Measurements from ENCODE around the gene PIEZO1.

Gene PIEZO1

DNA sequence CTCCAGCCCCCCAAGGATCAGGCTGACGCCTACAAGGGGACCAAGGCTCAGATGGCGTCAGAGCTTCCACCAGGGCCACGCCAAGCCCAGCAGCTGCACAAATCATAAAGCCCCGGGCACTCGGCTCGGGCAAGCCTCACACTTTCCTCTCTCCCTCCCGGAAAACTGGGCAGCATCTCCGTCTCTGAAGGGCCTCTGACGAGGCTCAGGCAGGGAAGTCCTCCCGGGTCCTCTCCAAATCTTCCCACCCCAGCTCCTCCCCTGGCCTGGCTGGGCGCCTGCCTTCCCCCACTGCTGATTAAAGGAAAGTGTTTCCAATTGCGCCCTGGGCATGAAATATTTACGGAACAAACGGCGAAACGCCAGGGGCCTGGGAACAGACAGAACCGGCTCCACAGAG is 38.5 kb downstream of the PIEZO1 start:
- ATAC-seq (no peak), DNase-seq (no peak)
- Mint-ChIP-seq H3K27me3 (no peaks in the 10 kb centered on the region), H3K4me3 (peak overlapping the region in 1 of 2 donors; percentile 50), H3K4me1 (peaks cover 38% of the 10 kb centered on the region), H3K27ac (no peak overlapping the region), H3K9me3 (no peaks in the 10 kb centered on the region)

DNA sequence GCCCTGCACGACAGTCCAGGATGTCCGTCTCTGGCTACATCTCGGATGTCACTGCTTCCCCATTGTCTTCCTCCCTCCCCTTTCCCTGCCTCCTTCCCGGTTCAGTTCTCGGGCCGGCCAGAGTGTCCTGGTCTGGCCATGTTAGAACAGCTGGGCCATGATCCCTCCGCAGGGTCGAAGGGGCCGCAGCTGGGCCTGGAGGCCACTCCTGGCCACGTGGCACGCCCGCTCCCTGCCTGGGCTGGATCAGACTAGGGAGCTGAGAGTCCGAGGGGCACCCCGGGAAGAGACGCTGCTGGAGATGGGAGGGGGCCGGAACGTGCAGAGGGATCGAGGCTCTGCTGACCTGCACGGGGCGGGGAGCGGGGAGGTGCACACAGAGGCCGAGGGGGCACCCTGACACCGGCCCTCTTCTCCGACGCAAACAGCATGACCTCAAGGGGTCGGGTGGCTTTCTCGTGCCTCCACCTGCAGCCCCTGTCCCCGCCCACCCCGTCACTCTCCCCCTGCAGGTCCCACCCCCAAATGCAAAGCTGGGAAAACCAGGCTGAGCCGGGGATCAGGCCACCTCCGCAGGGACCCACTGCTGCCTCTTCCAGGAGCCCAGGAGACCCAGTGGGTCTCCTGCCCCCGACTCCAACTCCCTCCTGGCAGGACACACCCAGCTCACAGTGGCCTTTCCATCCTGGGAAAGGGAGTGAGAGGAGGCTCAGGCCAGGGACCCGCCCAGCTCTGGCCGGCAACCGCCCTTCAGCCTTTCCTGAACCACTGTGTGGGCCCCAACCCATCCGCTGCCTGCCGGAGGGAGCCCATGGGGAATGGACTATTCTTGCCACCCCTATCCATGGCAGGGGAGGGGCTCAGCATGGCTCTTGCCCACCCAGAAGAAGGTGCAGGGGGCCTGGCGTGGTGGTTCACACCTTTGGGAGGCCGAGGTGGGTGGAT is 40.2 kb downstream of the PIEZO1 start:
- DNase-seq, result no peak
- Mint-ChIP-seq H3K27ac (peak overlapping the region in 1 of 2 donors; percentile 87), H3K9me3 (no peaks in the 10 kb centered on the region), H3K4me1 (peaks cover 38% of the 10 kb centered on the region), H3K4me3 (peak overlapping the region; percentile 77 to 85), H3K27me3 (no peaks in the 10 kb centered on the region)
- ATAC-seq, result no peak

DNA sequence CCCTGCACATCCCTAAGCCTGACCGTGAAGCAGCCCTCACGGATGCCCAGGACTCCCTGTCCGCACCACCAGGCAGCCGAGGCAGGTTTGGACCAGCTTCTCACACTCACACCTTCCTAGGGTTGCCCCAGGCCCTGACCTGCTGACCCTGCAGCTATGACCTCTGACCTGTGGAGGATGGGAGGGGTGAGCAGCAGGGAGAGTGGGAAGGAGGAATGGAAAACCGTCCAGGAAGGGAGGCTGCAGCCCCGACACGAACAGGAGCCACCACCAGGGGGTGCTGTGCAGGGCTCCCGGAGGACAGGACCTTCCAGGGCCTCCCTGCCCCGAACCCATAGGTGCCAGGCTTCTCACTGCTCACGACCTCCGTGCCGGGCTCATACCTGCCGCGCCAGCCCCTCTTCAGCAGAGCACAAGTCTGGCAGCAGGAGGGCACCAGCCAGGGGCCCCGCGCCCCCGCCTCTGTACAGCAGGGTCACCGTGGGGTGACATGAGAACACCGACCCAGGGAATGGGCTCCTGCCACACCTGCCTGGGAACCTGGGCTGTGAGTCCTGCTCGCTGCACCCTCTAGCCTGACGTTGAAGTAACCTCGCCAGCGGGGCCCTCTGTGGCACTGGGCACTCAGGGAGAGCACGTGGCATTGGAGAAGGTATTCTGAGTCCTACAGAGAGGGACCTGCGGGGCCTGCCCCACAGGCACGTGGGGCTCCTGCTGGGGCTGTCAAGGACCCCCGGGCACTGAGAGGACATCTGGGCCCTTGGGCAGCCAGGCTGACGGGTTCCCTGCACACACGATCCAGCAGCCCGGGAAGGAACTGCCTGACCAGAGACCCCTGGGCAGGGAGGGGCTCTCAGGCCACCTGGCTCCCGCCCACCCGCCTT is 41.1 kb downstream of the PIEZO1 start:
- ATAC-seq (no peak), DNase-seq (peak; percentile 54 to 55)
- Mint-ChIP-seq H3K4me1 (peaks cover 38% of the 10 kb centered on the region), H3K27me3 (no peaks in the 10 kb centered on the region), H3K27ac (no peak overlapping the region), H3K9me3 (no peaks in the 10 kb centered on the region), H3K4me3 (no peak overlapping the region)

DNA sequence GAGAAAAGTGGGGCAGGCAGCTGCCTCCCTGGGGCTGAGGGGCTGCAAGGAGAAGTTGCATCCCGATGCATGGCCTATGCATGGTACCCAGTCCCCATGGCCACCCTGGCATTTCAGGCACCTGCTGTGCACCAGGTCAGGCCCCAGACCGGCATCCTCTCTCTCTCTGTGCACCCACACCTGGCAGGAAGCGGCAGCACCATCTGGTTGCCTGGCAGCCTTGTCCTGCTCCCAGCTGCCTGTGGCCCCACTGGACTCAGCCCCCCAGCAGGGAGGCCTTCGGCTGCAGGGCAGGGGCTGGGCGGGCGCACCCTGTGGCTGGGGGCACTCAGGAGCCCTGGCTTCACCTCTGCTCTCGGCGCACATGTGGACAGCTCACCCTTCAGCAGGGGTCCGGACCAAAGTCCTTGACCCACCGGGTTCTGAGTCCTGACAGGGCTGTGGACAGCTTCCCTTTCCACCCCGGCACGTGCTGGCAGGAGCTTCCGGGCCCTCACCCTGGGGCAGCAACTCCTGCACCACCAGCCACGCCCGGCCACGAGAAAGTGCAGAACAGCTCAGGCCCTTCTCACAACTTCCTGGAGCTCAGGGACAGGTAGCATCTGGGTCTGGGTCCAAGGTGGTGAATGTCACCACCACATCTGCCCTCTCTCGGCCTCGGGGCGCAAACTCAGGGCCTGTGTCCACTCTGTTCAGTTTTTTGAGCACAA is 42.0 kb downstream of the PIEZO1 start:
- no peaks in the 10 kb centered on the region for H3K9me3 Mint-ChIP-seq

DNA sequence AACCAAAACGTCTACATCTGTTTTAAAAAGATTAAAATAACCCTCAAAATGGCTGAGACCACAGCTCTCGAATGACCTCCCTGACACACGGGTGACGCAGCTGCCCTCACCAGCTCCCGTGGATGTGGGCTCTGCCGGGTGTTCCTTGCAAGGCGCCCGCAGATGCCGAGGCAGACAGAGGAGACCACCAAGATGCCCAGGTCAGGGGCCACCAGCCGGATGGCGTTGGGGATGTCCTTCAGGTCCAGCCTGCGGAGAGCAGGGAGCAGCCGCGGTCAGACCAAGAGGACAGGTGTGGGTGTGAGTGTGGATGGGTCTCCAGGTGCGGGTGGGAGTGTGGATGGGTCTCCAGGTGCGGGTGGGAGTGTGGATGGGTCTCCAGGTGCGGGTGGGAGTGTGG is 43.7 kb downstream of the PIEZO1 start:
- ATAC-seq, result no peak
- H3K27me3 Mint-ChIP-seq, result no peaks in the 10 kb centered on the region
- H3K27ac Mint-ChIP-seq, result peak overlapping the region in 1 of 2 donors; percentile 38
- H3K4me1 Mint-ChIP-seq, result peaks cover 38% of the 10 kb centered on the region
- no peak for DNase-seq
- H3K4me3 Mint-ChIP-seq, result no peak overlapping the region
- H3K9me3 Mint-ChIP-seq, result no peaks in the 10 kb centered on the region

More for the DNA sequence above, 42.0 kb downstream of the PIEZO1 start:
- Mint-ChIP-seq H3K27me3 (no peaks in the 10 kb centered on the region), H3K27ac (no peak overlapping the region), H3K4me1 (peaks cover 40% of the 10 kb centered on the region), H3K4me3 (no peak overlapping the region)
- DNase-seq, result no peak
- no peak for ATAC-seq

DNA sequence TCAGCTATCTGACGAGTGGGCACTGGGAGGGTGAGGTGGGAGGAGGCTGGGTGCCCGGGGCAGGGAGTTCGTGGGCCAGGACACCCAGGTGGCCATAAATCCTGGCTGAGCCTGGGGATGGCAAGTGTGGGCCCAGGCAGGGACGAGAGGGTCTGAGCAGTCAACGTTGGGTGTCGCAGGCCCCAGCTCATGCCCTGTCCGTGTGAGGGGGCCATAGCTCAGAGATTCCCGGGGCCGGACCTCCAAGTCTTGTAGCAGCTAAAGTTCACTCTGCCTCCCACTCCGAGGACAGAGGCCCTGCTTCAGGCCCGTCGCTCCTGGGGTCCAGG is 44.3 kb downstream of the PIEZO1 start:
- Mint-ChIP-seq H3K4me1 (peaks cover 32% of the 10 kb centered on the region), H3K9me3 (no peaks in the 10 kb centered on the region), H3K27me3 (no peaks in the 10 kb centered on the region), H3K27ac (no peak overlapping the region), H3K4me3 (no peak overlapping the region)
- no peak for ATAC-seq
- no peak for DNase-seq

DNA sequence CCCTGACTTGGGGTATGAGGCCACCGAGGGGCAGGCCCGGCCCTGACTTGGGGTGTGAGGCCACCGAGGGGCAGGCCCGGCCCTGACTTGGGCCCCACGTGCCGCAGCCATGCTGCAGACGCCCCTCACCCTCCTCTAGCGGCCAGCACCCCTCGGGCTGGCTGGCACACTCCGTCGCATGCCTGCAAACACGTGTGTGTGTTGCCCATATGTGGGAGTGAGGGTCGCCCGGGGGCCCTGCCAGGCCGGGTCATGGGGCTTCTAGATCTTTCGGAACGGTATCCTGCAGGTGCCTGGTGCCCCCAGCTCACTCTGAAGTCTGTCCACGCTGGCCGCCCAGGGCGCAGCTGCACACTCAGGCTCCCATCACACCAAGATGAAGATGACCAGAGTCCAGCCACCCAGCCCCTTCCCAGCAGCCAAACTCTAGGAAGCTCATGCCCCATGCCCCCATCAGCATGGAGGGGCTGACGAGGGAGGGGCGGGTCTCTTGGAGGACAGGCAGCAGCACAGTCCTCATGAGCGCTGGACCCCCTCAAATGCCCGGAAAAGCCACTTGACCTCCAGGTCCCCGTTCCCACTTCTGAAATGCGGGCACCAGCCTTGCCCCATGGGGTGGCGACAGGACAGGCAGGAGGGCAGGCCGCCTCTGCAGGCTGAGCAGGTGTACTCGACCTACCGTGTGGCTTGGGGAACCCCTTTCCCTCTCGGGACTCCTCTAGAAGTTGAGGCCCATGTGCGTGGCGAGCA is 44.9 kb downstream of the PIEZO1 start:
- peaks cover 26% of the 10 kb centered on the region for H3K4me1 Mint-ChIP-seq
- no peak overlapping the region for H3K4me3 Mint-ChIP-seq
- H3K27ac Mint-ChIP-seq, result no peak overlapping the region
- no peaks in the 10 kb centered on the region for H3K27me3 Mint-ChIP-seq
- ATAC-seq (no peak), DNase-seq (no peak)
- H3K9me3 Mint-ChIP-seq, result no peaks in the 10 kb centered on the region

DNA sequence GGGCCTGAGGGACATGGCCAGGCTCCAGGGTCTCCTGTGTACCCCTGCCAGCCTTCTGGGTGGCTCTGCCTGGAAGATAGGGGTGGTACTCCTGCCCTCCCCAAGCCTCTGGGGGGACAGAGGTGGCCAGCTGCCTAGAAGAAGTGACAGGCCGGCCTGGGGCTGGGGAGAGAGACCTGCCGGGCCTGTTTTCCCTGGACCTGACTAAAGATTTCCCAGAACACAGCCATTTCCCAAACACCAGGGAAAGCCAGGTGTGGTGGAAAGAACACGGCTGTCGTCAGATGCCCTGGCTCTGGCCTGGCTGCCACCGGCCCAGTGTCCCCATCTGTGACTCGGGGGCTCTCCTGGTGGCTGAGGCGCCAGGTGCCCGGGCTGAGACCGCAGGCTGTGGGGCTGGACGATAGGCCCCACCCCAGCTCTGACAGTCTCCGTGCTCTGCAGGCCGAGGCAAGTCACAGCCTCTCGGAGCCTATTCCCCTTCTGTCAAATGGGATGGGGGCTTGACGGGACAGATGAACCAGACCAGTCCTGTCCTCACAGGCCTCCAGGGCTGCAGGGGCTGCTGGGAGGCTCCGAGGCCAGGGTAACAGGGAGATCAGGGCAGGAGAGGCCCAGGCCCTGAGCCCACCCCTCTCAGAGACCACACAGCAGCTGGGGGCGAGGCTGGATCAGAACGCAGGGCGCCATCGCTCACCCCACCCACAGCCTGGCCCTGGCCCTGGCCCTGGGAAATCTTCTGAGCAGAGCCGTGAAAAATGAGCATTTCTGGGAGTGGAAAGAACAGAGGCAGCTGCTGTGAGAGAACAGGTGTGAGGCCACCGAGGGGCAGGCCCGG is 45.7 kb downstream of the PIEZO1 start:
- no peak overlapping the region for H3K27ac Mint-ChIP-seq
- no peaks in the 10 kb centered on the region for H3K9me3 Mint-ChIP-seq
- H3K27me3 Mint-ChIP-seq, result no peaks in the 10 kb centered on the region
- no peak for DNase-seq
- no peak overlapping the region for H3K4me3 Mint-ChIP-seq
- H3K4me1 Mint-ChIP-seq, result peaks cover 18% of the 10 kb centered on the region
- no peak for ATAC-seq

DNA sequence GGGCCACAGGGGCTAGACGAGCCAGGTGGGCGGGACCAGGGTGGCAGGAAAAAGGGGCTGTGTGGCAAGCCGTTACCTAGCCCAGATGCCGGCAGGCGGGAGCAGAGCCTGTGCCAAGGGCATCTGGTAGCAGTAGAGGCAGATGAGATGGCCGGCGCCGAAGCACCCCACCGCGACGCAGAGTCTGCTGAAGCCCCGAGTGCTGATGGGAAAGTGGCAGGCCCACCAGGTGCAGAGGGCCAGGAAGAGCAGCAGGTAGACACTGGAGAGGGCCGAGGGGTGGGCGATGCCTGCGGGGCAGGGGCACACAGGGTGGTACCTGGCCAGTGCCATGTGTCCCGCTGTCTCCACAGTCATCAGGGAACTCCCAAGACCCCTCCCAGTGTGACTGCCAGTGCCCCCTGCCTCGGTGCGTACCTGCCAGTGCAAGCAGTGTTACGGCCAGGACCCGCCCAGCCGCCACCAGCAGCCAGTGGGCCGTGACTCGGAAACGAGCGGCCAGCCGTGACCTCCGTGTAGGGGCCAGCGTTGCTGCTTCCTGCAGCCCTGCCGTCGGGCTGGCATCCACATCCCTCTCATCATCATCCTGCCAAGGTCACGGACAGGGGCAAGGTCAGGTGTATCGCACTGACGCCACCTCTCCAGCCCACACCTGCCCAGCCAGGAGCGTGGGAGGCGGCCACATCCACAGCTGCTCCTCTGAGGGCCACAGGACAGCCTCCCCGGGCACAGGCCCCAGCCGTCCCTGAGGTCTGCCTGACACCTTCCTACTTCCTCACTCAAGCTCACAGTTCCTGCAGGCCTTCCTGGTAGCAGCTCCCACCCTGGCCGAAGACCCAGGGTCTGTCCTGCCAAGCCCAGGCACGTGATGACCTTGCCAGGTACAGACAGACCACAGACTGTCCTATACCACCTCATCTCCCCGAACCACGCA is 46.6 kb downstream of the PIEZO1 start:
- Mint-ChIP-seq H3K4me3 (no peak overlapping the region), H3K9me3 (no peaks in the 10 kb centered on the region), H3K27me3 (no peaks in the 10 kb centered on the region), H3K27ac (peak overlapping the region in 1 of 2 donors; percentile 4), H3K4me1 (peaks cover 9% of the 10 kb centered on the region)
- DNase-seq (no peak), ATAC-seq (no peak)

DNA sequence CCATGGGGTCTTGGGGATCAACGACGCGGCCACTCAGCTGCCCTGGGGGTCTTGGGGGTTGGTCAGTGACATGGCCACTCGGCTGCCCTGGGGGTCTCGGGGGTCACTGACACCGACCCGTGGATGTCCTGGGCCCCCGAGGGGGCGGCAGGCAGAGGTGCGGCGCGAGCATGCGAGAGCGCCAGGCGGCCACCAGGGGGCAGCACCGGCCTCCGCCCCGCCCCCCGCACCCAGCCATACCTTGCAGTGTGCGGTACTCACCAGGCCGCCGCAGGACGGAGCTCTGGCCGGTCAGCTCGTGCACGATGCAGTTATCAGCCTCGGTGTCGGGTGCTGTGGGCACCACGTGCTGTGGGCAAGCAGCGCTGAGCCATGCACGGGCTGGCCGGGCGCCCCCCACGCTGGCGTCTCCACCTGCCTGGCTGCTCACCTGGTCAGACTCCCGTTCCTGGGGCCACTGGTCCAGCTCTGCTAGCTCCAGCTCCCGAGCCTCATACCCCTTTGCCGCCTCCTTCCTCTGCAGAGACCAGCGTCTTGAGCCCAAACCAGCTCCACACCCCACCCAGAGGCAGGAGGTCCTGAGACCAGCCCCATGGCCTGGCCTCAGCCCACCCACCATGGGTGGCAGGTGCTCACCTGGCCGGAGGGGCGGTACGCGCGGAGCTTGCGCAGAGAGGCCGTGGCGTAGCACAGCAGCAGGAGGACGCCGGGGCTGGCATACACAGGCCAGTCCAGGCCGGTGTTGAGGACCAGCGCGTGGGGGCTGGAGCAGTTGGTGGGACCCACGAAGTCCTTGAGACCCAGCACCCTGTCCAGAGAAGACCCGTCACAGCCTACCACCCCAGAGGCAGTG is 47.5 kb downstream of the PIEZO1 start:
- peaks cover 9% of the 10 kb centered on the region for H3K4me1 Mint-ChIP-seq
- ATAC-seq (peak; percentile 82), DNase-seq (peak; percentile 71 to 75)
- peak overlapping the region in 1 of 2 donors; percentile 74 for H3K27ac Mint-ChIP-seq
- H3K9me3 Mint-ChIP-seq, result no peaks in the 10 kb centered on the region
- no peak overlapping the region for H3K4me3 Mint-ChIP-seq
- H3K27me3 Mint-ChIP-seq, result no peaks in the 10 kb centered on the region

DNA sequence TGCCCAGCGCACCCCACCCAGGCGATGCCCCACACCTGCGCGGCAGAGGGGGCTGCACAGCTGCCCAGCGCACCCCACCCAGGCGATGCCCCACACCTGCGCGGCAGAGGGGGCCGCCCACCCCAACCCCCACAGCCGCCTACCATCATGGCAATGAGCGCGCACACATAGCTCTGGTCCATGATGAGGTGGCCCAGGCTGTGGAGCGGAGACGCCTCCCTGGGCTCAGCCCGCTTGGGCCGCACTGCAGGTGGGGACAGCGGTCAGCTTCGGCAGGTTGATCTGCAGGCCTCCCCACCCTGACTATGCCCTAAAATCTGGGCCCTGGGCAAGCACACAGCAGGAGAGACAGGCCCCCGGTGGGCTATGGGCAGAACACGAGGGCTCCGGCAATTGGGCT is 48.5 kb downstream of the PIEZO1 start:
- no peaks in the 10 kb centered on the region for H3K27me3 Mint-ChIP-seq
- H3K27ac Mint-ChIP-seq, result no peak overlapping the region
- peaks cover 10% of the 10 kb centered on the region for H3K4me1 Mint-ChIP-seq
- H3K4me3 Mint-ChIP-seq, result no peak overlapping the region
- DNase-seq (no peak), ATAC-seq (no peak)
- no peaks in the 10 kb centered on the region for H3K9me3 Mint-ChIP-seq

DNA sequence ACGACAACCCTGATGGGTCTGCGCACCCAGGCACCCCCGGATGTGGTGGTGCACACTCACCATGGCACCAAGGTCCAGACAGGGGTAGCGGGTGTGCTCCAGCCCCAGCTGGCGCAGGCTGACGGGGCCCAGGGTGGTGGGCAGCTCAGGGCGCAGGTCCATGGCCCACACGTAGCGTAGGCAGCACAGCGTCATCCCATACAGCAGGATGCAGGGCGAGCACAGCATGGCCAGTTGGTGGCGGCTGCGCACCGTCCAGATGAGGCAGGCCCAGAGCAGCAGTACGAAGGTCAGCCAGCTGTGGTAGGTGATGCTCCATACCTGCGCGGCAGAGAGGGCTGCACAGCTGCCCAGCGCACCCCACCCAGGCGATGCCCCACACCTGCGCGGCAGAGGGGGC is 48.9 kb downstream of the PIEZO1 start:
- no peak overlapping the region for H3K4me3 Mint-ChIP-seq
- ATAC-seq, result no peak
- no peaks in the 10 kb centered on the region for H3K27me3 Mint-ChIP-seq
- DNase-seq, result no peak
- no peaks in the 10 kb centered on the region for H3K9me3 Mint-ChIP-seq
- H3K27ac Mint-ChIP-seq, result no peak overlapping the region
- H3K4me1 Mint-ChIP-seq, result peaks cover 15% of the 10 kb centered on the region

DNA sequence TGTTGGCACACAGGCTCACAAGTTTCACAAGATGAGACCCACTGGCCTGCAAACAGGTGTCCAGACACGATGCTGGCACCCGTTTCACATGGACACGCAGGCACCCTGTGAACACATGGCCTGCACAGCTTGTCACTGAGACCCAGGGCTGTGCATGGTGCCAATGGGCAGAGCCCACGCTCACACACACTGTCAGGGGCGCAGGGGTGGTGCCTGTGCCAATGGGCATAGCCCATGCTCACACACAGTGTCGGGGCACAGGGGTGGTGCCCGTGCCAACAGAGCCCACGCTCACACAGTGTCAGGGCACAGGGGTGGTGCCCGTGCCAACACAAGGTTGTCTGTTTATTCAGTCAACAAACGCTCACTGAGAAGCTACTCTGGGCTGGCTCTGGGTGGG is 49.4 kb downstream of the PIEZO1 start:
- Mint-ChIP-seq H3K27ac (no peak overlapping the region), H3K4me3 (no peak overlapping the region), H3K9me3 (no peaks in the 10 kb centered on the region), H3K27me3 (no peaks in the 10 kb centered on the region), H3K4me1 (peaks cover 17% of the 10 kb centered on the region)
- DNase-seq, result no peak
- ATAC-seq, result no peak
